ENCODE results near the gene ME3.

DNA sequence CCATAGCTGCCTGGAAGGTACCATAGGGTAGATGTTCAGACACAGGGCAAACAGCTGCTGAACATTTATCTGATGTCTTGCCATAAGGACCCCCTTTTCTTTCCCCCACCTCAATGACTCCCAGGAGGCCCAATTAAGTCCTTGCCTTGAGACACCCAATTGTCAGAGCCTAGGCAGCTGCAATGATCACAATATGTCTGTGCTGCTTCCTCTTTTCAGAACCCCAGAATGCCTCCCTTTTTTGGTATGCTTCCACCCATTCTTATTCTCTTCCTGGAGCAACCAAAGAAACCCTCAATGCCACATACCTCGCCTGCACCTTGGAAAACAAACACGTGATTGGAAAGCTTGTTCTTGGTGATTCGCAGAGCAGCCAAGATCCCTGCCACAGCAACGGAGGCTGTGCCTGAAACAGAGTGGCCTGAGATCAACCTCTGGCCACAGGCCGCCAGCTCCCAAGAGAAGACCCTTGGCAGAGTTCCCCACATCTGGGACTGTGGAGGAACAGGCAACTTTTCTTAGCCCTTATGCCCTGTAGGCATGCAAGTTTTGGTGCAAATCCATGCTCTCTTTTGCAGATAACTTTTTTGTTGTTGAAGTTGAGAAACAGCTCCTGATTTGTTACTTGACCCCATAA is 222.3 kb downstream of the ME3 start:
- TF ChIP-seq TAF1 (IDR thresholded peaks at IDR 0.05; ENCODE audit: borderline replicate concordance, insufficient read depth, low read length) (no peak), POLR2AphosphoS5 (IDR thresholded peaks at IDR 0.05; ENCODE audit: low read depth, low read length) (no peak)

Data from PFSK-1 (cell line).